HUES64 (cell line): ENCODE data around the gene CDK11A.
"Not testable (repeated sequence)": the region's sequence is repeated elsewhere in the genome, so short reads cannot be mapped to it uniquely, and the experiment has no call there.

Source experiments
- H3K27ac ChIP-seq: 2 replicates; pipeline ENCODE4 v1.7.0; 2013; ENCODE audit warnings: low read depth, low read length, inconsistent platforms
- H3K27me3 ChIP-seq: 2 replicates; pipeline ENCODE4 v1.6.1; 2013; ENCODE audit warnings: mild to moderate bottlenecking, low read length; ENCODE audit not compliant: insufficient read depth
- H3K36me3 ChIP-seq: 2 replicates; pipeline ENCODE4 v1.6.1; 2013; ENCODE audit warnings: mild to moderate bottlenecking, low read length; ENCODE audit not compliant: insufficient read depth
- H3K4me1 ChIP-seq: 2 replicates; pipeline ENCODE4 v1.6.1; 2013; ENCODE audit warnings: mild to moderate bottlenecking, low read length, moderate library complexity; ENCODE audit not compliant: insufficient read depth
- H3K4me3 ChIP-seq: 2 replicates; pipeline ENCODE4 v1.5.1; 2013; ENCODE audit warnings: mild to moderate bottlenecking, low read length, moderate library complexity
- H3K9ac ChIP-seq: 2 replicates; pipeline ENCODE4 v1.6.1; 2013; ENCODE audit warnings: mild to moderate bottlenecking, low read depth, low read length
- H3K9me3 ChIP-seq: 2 replicates; pipeline ENCODE4 v1.6.1; 2013; ENCODE audit warnings: low read depth, low read length; ENCODE audit not compliant: insufficient read depth
- WGBS: fragments of 150-250, 120-280 bp; methylation state at CpG from one replicate; pipeline ENCODE4 v1.1.7; 2013; ENCODE audit warnings: missing lambda C conversion rate; 5-methylcytosine and 5-hydroxymethylcytosine counted together

Gene CDK11A

GRCh38 chr1:1732381-1732780 is 8.2 kb upstream of the CDK11A start:
- 93% methylated on average over 17 of the region's 17 CpGs for WGBS
- peaks cover 29% of the 10 kb centered on the region for H3K36me3 ChIP-seq
- H3K27me3 ChIP-seq, result no peaks in the 10 kb centered on the region
- no peaks in the 10 kb centered on the region for H3K4me1 ChIP-seq
- no peak overlapping the region for H3K9ac ChIP-seq
- H3K27ac ChIP-seq, result no peak overlapping the region
- no peak overlapping the region for H3K4me3 ChIP-seq
- no peaks in the 10 kb centered on the region for H3K9me3 ChIP-seq

- H3K9ac ChIP-seq, result no peak overlapping the region
These were observed 6.7 kb upstream of the CDK11A start for GRCh38 chr1:1730870-1731269.

GRCh38 chr1:1730230-1730629 is 6.1 kb upstream of the CDK11A start:
- not testable (repeated sequence) for H3K9ac ChIP-seq, H3K4me3 ChIP-seq, H3K27me3 ChIP-seq, H3K27ac ChIP-seq, H3K4me1 ChIP-seq, H3K9me3 ChIP-seq
- H3K36me3 ChIP-seq, result peaks cover 27% of the 10 kb centered on the region
- 95% methylated on average over 5 of the region's 13 CpGs for WGBS

More at GRCh38 chr1:1730870-1731269, 6.7 kb upstream of the CDK11A start:
- Histone ChIP-seq H3K36me3 (peaks cover 29% of the 10 kb centered on the region), H3K9me3 (no peaks in the 10 kb centered on the region), H3K27ac (no peak overlapping the region), H3K27me3 (no peaks in the 10 kb centered on the region), H3K4me3 (no peak overlapping the region), H3K4me1 (no peaks in the 10 kb centered on the region)
- WGBS, result 95% methylated on average over 17 of the region's 17 CpGs

GRCh38 chr1:1729116-1729816 is 5.1 kb upstream of the CDK11A start:
- peaks cover 24% of the 10 kb centered on the region for H3K36me3 ChIP-seq
- H3K9me3 ChIP-seq, H3K4me1 ChIP-seq, H3K4me3 ChIP-seq, H3K27ac ChIP-seq, H3K9ac ChIP-seq, H3K27me3 ChIP-seq: not testable (repeated sequence)
- WGBS, result 93% methylated on average over 14 of the region's 18 CpGs

- peaks cover 19% of the 10 kb centered on the region for H3K36me3 ChIP-seq
- not testable (repeated sequence) for H3K9me3 ChIP-seq, H3K9ac ChIP-seq, H3K27me3 ChIP-seq, H3K4me3 ChIP-seq, H3K27ac ChIP-seq, H3K4me1 ChIP-seq
- 89% methylated on average over 10 of the region's 14 CpGs for WGBS
These were observed 4.3 kb upstream of the CDK11A start for GRCh38 chr1:1728308-1729005.

GRCh38 chr1:1727131-1727651 is 3.0 kb upstream of the CDK11A start:
- not testable (repeated sequence) for H3K27ac ChIP-seq, H3K4me1 ChIP-seq, H3K9ac ChIP-seq, H3K4me3 ChIP-seq, H3K27me3 ChIP-seq, H3K9me3 ChIP-seq
- H3K36me3 ChIP-seq, result peaks cover 10% of the 10 kb centered on the region
- 96% methylated on average over 9 of the region's 12 CpGs for WGBS

GRCh38 chr1:1726088-1726487 is 1.9 kb upstream of the CDK11A start:
- H3K4me3 ChIP-seq, H3K27me3 ChIP-seq, H3K9ac ChIP-seq, H3K9me3 ChIP-seq, H3K4me1 ChIP-seq, H3K27ac ChIP-seq: not testable (repeated sequence)
- H3K36me3 ChIP-seq, result peaks cover 15% of the 10 kb centered on the region
- WGBS, result 94% methylated on average over 17 of the region's 17 CpGs

- H3K27ac ChIP-seq, result no peak overlapping the region
- H3K4me1 ChIP-seq, result no peaks in the 10 kb centered on the region
- 82% methylated on average over 7 of the region's 7 CpGs for WGBS
- H3K36me3 ChIP-seq, result peaks cover 37% of the 10 kb centered on the region
- no peak overlapping the region for H3K4me3 ChIP-seq
- no peaks in the 10 kb centered on the region for H3K27me3 ChIP-seq
- H3K9ac ChIP-seq, result no peak overlapping the region
- H3K9me3 ChIP-seq, result no peaks in the 10 kb centered on the region
These were observed 3.0 kb downstream of the CDK11A start for GRCh38 chr1:1721201-1721600.

GRCh38 chr1:1715109-1715883 is 8.9 kb downstream of the CDK11A start:
- not testable (repeated sequence) for H3K4me1 ChIP-seq, H3K9me3 ChIP-seq, H3K9ac ChIP-seq, H3K27ac ChIP-seq, H3K27me3 ChIP-seq, H3K4me3 ChIP-seq
- 94% methylated on average over 14 of the region's 18 CpGs for whole genome bisulfite sequencing
- peaks cover 31% of the 10 kb centered on the region for H3K36me3 ChIP-seq

GRCh38 chr1:1707897-1708296 is 16.3 kb downstream of the CDK11A start:
- not testable (repeated sequence) for H3K9me3 ChIP-seq, H3K36me3 ChIP-seq, H3K27me3 ChIP-seq, H3K27ac ChIP-seq, H3K4me1 ChIP-seq, H3K9ac ChIP-seq, H3K4me3 ChIP-seq
- 98% methylated on average over 14 of the region's 20 CpGs for WGBS

- H3K4me1 ChIP-seq, H3K27me3 ChIP-seq, H3K36me3 ChIP-seq, H3K9me3 ChIP-seq, H3K27ac ChIP-seq, H3K4me3 ChIP-seq, H3K9ac ChIP-seq: not testable (repeated sequence)
- 100% methylated on average over 5 of the region's 23 CpGs for WGBS
These were observed 16.9 kb downstream of the CDK11A start for GRCh38 chr1:1707241-1707640.
